22Rv1 (cell line): ENCODE measurements around the gene MOB3B.

Experiments used
- ZFX ChIP-seq: fragments of 450-650 bp; IDR thresholded peaks from 2 replicates; pipeline ENCODE4 v1.6.1; 2017; ENCODE audit warnings: antibody characterized with exemption, borderline replicate concordance
- TF ChIP-seq, protein P1 (sequence below): fragments of 450-650 bp; IDR thresholded peaks from 2 replicates; pipeline ENCODE4 v1.5.1; 2017; ENCODE audit warnings: mild to moderate bottlenecking

- TF ChIP-seq, protein P1, sequence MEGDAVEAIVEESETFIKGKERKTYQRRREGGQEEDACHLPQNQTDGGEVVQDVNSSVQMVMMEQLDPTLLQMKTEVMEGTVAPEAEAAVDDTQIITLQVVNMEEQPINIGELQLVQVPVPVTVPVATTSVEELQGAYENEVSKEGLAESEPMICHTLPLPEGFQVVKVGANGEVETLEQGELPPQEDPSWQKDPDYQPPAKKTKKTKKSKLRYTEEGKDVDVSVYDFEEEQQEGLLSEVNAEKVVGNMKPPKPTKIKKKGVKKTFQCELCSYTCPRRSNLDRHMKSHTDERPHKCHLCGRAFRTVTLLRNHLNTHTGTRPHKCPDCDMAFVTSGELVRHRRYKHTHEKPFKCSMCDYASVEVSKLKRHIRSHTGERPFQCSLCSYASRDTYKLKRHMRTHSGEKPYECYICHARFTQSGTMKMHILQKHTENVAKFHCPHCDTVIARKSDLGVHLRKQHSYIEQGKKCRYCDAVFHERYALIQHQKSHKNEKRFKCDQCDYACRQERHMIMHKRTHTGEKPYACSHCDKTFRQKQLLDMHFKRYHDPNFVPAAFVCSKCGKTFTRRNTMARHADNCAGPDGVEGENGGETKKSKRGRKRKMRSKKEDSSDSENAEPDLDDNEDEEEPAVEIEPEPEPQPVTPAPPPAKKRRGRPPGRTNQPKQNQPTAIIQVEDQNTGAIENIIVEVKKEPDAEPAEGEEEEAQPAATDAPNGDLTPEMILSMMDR = no peak
- TF ChIP-seq ZFX = no peak
These were observed 9.8 kb downstream of the MOB3B start for GRCh38 chr9:27519466-27520465.
